Embryonic facial prominence (tissue), 1 donor: Measurements from ENCODE around the gene ZNF341.

Experiments used
- DNase-seq: peaks from one replicate; pipeline ENCODE4 v3.0.0-alpha.2; 2016; ENCODE audit errors: extremely low spot score

ZNF341 gene

GRCh38 chr20:33766686-33767085, 34.9 kb downstream of the ZNF341 start:
- no peak for DNase-seq

GRCh38 chr20:33767777-33768138, 36.0 kb downstream of the ZNF341 start:
- DNase-seq = no peak

GRCh38 chr20:33769043-33769442, 37.2 kb downstream of the ZNF341 start:
- DNase-seq = no peak

DNA sequence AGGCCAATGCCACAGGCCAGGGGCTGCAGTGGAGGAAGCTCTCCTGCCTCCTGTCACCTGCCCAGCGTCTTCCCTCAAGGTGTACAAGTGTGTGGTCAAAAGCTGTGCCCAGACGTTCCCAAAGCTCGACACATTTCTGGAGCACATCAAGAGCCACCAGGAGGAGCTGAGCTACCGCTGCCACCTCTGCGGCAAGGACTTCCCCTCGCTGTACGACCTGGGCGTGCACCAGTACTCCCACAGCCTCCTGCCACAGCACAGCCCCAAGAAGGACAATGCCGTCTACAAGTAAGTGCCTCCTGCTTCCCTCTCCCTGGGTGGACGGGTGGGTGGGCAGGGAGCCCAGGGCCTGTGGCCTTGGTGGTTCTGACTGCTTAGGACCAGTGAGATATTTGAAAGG, 38.2 kb downstream of the ZNF341 start:
- DNase-seq = no peak

DNA sequence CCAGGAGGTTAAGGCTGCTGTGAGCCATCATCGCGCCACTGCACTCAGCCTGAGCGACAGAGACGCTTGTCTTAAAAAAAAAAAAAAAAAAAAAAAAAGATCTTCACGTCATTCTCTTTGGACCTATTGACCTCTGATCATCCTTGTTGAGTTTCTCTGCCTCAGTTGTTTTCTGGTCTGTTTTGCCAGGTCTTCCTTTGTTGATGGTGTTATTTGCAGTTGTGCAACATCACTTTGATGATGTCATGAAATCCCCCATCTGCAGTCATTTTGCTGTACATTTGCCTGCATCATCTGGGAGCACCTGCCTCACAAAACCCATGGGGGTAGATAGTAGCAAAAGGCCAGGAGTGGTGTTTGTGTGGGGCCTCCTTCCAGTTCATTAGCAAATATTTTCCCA, 40.1 kb downstream of the ZNF341 start:
- no peak for DNase-seq

DNA sequence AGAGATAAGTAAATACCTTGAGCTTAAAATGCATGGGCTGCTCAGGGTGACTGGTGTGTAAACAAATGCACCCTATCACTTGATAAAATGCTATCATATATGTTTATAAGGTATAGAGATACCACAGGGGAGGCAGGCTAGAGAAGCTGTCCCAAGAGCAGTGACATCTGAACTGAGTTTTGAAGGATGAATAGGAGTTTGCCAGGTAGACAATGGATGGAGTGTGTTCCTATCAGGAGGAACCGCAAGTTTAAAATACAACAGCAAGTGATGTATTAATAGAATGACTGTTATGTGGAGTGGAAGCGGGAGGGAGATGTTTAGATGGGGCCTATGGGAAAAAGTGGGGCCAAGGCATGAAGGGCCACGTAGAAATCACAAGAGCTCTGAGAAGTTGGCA, 40.6 kb downstream of the ZNF341 start:
- DNase-seq = no peak

DNA sequence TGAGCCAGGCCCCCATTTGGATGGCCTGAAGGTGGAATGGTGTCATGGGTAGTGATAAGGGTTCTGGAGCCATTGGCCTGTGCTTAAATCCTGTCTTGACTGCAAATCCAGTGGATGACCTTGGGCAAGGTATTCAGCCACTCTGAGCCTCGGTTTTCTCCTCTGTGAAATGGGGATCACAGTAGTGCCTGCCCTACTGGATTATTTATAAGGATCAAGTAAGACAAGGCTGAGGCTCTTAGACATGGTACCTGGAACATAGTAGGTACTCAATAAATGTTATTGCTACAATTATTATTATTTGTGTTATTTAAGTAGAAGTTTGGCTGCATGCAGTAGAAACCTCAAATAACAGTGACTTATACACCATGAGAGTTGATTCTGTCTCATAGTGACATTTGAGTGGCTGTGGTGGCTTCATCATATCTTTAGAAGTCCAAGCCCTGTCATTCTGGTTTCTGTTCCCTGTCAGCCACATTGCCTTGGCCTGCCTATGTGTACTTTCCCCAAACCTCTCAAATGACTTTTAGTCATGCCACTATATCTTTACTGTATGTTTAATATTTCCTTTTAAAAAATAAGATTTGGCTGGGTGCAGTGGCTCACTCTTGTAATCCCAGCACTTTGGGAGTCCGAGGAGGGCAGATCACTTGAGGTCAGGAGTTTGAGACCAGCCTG, 41.8 kb downstream of the ZNF341 start:
- DNase-seq = no peak

DNA sequence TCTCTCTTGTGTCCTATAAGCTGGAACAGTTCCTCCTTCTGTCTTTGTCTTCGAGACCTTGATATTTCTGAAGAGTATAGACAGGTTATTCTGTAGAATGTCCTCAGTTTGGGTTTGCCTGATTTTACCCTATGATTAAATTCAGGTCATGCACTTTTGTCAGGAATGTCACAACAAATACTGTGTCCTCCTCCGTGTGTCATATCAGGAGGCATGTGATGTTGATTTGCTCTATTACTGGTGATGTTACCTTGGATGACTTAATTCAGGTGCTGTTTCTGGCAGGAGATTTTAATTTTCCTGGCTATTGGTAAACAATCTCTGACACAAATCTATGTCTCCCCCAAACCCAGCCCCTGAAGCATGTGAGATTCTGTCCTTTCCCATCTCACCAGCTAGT, 46.0 kb downstream of the ZNF341 start:
- no peak for DNase-seq

GRCh38 chr20:33781133-33781532, 49.3 kb downstream of the ZNF341 start:
- DNase-seq = no peak

DNA sequence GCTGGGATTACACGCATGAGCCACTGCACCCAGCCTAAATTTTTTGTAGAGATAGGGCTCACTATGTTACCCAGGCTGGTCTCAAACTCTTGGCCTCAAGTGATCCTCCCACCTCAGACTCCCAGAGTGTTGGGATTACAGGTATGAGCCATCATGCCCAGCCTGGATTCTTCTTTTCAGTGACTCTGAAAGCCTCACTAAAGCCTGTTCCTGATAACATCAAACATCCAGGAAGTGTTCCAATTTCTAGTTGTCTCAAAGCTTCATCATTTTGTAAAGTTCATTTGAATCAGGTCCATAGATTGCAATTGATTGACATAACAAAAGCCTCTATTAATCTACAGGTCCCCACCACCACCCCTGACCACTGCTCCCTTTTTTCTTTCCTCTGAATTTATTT, 50.1 kb downstream of the ZNF341 start:
- DNase-seq = no peak

DNA sequence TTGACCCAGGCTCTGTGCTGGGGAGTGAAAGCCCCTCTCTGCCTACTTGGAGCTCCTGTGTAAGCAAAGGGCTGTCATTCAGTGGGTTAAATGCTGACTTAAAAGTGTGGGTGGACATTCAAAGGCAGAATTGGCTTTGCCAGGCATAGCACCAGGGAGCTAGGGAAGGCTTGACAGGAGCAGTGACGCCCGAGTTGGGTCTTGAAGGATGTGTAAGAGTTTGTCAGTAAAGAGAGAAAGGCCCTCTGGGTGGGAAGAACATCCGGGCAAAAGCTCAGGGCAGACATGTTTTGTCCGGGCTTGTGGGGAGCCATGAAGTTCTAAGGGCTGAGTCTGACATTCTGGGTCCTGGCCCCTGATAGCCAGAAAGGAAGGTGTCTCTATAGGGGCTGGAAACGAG, 51.5 kb downstream of the ZNF341 start:
- DNase-seq = no peak

- no peak for DNase-seq
Observed at GRCh38 chr20:33783818-33784217, 52.0 kb downstream of the ZNF341 start.

DNA sequence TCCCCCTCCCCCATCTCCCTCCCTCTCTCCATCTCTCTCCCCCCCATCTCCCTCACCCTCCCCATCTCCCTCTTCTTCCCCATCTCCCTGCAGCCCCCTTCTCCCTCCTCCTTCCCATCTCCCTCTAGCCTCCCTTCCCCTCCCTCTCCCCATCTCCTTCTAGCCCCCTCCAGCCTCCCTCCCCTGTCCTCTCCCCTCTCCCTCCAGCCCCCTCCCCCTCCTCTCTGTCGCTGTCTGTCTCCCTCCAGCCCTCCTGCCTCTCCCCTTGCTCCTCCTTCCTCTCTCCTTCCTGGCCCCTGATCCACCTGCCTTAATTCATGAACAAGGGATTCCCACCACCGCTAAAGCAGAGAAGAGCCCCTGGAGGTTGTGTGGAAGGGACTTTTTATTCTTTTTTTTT, 52.4 kb downstream of the ZNF341 start:
- no peak for DNase-seq

- no peak for DNase-seq
Observed at GRCh38 chr20:33785503-33785902, 53.7 kb downstream of the ZNF341 start.

DNA sequence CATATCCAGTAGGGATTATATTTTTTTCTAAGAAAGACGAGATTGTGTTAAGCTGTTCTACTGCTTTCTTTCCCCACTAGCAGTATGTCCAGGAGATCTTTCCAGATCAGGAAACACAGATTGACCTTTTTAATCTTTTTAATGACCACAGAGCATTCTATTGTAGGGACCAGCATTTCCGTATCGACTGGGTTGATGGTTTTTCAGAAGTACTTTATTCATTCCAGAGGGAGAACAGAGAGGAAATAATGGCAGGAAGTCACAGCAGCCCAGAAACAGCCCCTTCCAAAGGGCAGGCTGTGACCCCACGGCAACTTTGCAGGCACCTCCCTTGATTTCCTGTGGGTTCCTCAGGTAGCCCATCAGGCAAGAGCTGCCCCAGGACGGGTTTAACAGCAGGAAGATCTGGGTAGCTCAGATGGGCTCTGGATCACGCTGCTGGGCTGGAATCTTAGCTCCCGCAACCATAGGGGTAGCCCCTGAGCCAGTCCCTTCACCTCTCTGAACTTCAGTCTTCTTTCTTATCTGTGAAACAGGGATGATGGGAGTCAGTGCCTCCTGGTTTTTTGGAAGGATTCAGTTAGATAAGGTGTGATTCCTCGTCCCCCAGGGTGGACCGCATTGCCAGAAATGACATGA, 55.6 kb downstream of the ZNF341 start:
- no peak for DNase-seq

DNA sequence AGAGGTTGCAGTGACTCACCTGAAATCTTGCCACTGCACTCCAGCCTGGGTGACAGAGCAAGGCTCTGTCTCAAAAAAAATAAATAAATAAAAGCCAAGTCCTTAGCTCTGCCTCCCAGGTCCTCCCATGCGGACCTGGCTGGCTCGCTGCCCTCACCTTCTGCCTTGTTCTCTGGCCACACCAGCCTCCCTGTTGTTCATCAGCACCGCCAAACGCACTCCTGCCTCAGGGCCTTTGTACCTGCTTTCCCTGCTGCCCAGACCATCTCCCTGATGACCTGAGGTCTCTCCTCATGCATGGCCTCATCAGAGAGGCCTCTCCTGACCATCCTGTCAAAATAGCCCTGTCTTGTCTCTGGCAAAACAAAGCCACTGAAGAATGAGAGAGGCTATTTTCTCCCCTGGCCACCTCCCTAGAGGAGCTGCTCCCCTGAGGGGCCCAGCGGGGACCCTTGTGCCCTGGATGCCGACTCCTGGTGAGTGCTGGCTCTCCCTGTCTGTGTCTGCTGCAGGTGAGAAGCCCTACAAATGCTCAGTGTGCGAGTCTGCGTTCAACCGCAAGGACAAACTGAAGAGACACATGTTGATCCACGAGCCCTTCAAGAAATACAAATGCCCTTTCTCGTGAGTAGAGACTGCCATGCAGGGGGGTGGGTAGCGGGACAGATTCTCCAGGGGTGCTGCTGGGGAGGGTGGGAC, 56.7 kb downstream of the ZNF341 start:
- no peak for DNase-seq

GRCh38 chr20:33789109-33789857, 57.5 kb downstream of the ZNF341 start:
- no peak for DNase-seq

DNA sequence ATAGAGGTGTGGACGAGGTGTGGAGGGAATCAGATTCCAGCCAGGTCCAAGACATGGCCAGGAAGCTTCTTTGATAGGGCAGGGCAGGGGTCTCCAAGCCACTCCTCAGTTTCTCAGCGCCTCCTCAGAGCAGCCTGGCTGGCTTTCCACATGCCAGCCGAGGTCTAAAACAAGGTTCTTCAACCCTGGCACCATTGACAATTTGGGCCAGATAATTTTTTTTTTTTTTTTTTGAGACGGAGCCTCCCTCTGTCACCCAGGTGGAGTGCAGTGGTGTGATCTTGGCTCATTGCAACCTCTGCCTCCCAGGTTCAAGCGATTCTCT, 58.0 kb downstream of the ZNF341 start:
- no peak for DNase-seq

- DNase-seq = no peak
Observed at GRCh38 chr20:33790566-33790965, 58.8 kb downstream of the ZNF341 start.

DNA sequence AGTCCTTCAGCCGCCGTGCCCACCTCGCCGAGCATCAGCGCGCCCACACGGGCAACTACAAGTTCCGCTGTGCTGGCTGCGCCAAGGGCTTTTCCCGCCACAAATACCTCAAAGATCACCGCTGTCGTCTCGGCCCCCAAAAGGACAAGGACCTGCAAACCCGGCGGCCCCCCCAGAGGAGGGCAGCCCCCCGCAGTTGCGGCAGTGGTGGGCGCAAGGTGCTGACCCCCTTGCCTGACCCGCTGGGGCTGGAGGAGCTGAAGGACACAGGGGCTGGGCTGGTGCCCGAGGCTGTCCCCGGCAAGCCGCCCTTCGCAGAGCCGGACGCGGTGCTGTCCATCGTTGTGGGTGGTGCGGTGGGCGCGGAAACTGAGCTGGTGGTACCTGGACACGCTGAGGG, 59.2 kb downstream of the ZNF341 start:
- DNase-seq = no peak

- no peak for DNase-seq
Observed at GRCh38 chr20:33791540-33791939, 59.7 kb downstream of the ZNF341 start.

GRCh38 chr20:33791959-33792597, 60.3 kb downstream of the ZNF341 start:
- DNase-seq = no peak
